ENCODE results near the gene ANTKMT. TPM values are rescaled to one million over a fixed set of nuclear protein-coding genes. Genes with fewer than 3 reads are reported as not detected.

The ANTKMT gene
- total RNA-seq, 1 donor from 2014 or later, result 26.0 TPM

DNA sequence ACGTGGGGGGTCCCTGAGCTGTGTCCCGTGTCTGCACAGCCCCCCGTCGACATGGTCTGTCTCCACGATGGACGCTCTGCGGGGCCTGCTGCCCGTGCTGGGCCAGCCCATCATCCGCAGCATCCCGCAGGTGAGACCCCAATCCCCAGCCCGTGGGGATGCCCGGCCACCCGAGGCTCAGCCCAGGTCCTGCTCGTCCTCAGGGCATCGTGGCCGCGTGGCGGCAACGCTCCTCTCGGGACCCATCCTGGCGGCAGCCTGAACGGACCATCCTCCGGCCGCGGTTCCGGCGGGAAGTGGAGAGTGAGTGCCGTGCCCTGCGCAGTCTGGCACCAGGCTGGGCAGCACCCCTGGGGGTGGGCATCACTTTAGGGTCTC lies 44.5 kb downstream of the ANTKMT start:
- no peaks in the 10 kb centered on the region for H3K27me3 ChIP-seq
- no peaks in the 10 kb centered on the region for H3K9me3 ChIP-seq
- peaks cover 1% of the 10 kb centered on the region for H3K4me1 ChIP-seq
- intact Hi-C loops (cut with DNase I), result no loop called here
- no peak overlapping the region for H3K27ac ChIP-seq
- H3K4me3 ChIP-seq, result no peak overlapping the region
- TF ChIP-seq POLR2AphosphoS5 (IDR thresholded peaks at IDR 0.05; ENCODE audit: insufficient read depth in 1 of 2, low read depth in 1 of 2) (no peak), POLR2A (IDR thresholded peaks at IDR 0.05) (no peak), CTCF (IDR thresholded peaks at IDR 0.05) (no peak)
- no peak for DNase-seq (ENCODE audit: extremely low spot score in 2 of 2)
- H3K36me3 ChIP-seq, result no peaks in the 10 kb centered on the region

- H3K27ac ChIP-seq, result no peak overlapping the region
- TF ChIP-seq POLR2A (IDR thresholded peaks at IDR 0.05) (no peak), CTCF (IDR thresholded peaks at IDR 0.05) (no peak), POLR2AphosphoS5 (IDR thresholded peaks at IDR 0.05; ENCODE audit: insufficient read depth in 1 of 2, low read depth in 1 of 2) (no peak)
- intact Hi-C loops (cut with DNase I), result no loop called here
- no peaks in the 10 kb centered on the region for H3K27me3 ChIP-seq
- H3K9me3 ChIP-seq, result no peaks in the 10 kb centered on the region
- no peaks in the 10 kb centered on the region for H3K4me1 ChIP-seq
- H3K36me3 ChIP-seq, result no peaks in the 10 kb centered on the region
- no peak overlapping the region for H3K4me3 ChIP-seq
- no peak for DNase-seq (ENCODE audit: extremely low spot score in 2 of 2)
Measured at GRCh38 chr16:766008-766819, 45.3 kb downstream of the ANTKMT start.

GRCh38 chr16:766820-767640 lies 46.1 kb downstream of the ANTKMT start:
- Histone ChIP-seq H3K4me1 (no peaks in the 10 kb centered on the region), H3K27ac (no peak overlapping the region), H3K4me3 (no peak overlapping the region), H3K36me3 (no peaks in the 10 kb centered on the region), H3K27me3 (no peaks in the 10 kb centered on the region), H3K9me3 (no peaks in the 10 kb centered on the region)
- no peak for TF ChIP-seq CTCF (IDR thresholded peaks at IDR 0.05)
- TF ChIP-seq POLR2A (IDR thresholded peaks at IDR 0.05), result no peak
- DNase-seq (ENCODE audit: extremely low spot score in 2 of 2), result no peak
- intact Hi-C loops (cut with DNase I), result no loop called here

DNA sequence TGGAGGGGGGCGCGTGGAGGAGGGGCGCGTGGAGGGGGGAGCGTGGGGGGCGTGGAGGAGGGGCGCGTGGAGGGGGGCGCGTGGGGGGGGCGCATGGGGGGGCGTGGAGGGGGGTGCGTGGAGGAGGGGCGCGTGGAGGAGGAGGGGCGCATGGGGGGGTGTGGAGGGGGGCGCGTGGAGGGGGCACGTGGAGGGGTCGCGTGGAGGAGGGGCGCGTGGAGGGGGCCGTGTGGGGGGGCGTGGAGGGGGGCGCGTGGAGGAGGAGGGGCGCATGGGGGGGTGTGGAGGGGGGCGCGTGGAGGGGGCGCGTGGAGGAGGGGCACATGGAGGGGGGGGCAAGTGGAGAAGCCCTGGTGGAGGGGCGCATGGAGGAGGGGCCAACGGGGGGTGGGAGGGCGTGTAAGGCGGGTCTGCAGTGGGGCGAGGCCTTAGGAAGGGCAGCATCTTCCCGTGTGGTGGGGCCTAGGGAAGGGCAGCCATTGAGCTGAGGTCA lies 46.8 kb downstream of the ANTKMT start:
- no peak overlapping the region for H3K27ac ChIP-seq
- no peak for DNase-seq (ENCODE audit: extremely low spot score in 2 of 2)
- no peaks in the 10 kb centered on the region for H3K27me3 ChIP-seq
- H3K4me3 ChIP-seq, result no peak overlapping the region
- intact Hi-C loops (cut with DNase I), result no loop called here
- no peak for TF ChIP-seq POLR2AphosphoS5 (IDR thresholded peaks at IDR 0.05; ENCODE audit: insufficient read depth in 1 of 2, low read depth in 1 of 2)
- no peak for TF ChIP-seq CTCF (IDR thresholded peaks at IDR 0.05)
- TF ChIP-seq POLR2A (IDR thresholded peaks at IDR 0.05), result no peak
- no peaks in the 10 kb centered on the region for H3K36me3 ChIP-seq
- no peaks in the 10 kb centered on the region for H3K9me3 ChIP-seq
- no peaks in the 10 kb centered on the region for H3K4me1 ChIP-seq

All from vagina (tissue), 2 donors.